ENCODE results near the gene KIAA1755.

Gene KIAA1755

DNA sequence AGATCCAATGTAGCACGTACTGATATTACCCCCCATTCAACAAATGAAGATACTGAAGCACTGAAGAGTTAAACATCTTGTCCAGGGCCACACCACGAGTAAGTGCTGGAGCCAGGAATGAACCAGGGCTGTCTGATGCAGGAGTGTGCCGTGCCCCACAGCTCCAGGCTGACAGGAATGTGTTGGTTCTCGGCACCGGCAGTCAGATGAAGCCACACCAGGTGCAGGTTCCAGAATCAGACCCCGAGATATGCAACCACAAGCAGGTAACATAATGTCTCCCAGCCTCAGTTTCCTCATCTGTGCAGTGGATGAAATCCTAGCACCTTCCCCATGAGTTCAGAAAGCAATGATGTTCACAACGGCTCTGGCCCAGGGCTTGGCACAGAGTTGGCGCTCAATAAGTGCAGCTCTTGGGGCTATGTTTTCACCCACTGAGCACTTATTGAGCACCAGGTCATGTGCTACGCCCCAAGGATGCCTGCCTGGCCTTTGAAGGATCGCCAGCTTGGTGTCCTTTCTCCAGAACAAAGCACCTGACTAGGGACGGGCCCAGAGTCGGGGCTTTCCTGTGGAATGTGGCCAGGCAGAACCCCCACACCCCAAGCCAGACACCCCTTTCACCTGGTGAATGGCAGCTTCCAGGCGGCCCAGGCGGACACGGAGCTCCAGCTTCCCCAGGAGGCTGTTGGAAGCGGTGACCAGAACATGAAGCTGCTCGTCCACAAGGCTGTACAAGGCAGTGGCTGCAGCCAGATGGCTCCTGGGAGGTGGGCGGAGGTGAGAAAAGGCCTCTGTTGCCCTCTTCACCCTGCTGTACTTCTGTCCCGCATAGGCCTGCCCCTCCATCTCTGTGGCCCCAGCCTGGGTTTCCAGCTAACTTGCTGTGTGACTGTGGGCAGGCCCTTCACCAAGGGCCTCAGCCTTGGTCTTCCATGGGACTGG, 41.3 kb downstream of the KIAA1755 start:
- Histone ChIP-seq H3K36me3 (ENCODE audit: control insufficient read depth, insufficient read depth, low read length) (no peaks in the 10 kb centered on the region), H3K27me3 (ENCODE audit: control insufficient read depth, insufficient read depth, low read length) (no peaks in the 10 kb centered on the region), H3K4me1 (ENCODE audit: control insufficient read depth, insufficient read depth, low read length) (peaks cover 5% of the 10 kb centered on the region), H3K4me3 (ENCODE audit: low read length) (no peak overlapping the region), H3K9ac (ENCODE audit: low read length) (no peak overlapping the region), H3K9me3 (ENCODE audit: control insufficient read depth, low read length) (no peaks in the 10 kb centered on the region)

DNA sequence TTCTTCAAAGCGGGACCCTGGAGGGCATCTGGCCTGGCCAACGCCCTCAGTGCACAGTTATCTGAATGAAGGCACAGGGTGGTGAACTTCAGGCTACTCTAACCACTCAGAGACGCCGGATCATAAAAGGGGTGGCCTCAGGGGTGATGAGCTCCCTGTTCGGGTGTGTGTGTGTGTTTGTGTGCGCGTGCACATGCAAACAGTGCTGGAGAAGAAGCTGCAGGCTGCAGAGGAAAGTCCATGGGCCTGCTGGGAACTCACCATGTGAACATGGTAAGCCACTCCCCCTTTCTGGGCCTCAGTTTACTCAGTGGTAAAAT, 42.0 kb downstream of the KIAA1755 start:
- no peak overlapping the region for H3K4me3 ChIP-seq (ENCODE audit: low read length)
- no peak overlapping the region for H3K9ac ChIP-seq (ENCODE audit: low read length)
- H3K9me3 ChIP-seq (ENCODE audit: control insufficient read depth, low read length), result no peaks in the 10 kb centered on the region
- H3K36me3 ChIP-seq (ENCODE audit: control insufficient read depth, insufficient read depth, low read length), result no peaks in the 10 kb centered on the region
- H3K4me1 ChIP-seq (ENCODE audit: control insufficient read depth, insufficient read depth, low read length), result peaks cover 5% of the 10 kb centered on the region
- no peaks in the 10 kb centered on the region for H3K27me3 ChIP-seq (ENCODE audit: control insufficient read depth, insufficient read depth, low read length)

DNA sequence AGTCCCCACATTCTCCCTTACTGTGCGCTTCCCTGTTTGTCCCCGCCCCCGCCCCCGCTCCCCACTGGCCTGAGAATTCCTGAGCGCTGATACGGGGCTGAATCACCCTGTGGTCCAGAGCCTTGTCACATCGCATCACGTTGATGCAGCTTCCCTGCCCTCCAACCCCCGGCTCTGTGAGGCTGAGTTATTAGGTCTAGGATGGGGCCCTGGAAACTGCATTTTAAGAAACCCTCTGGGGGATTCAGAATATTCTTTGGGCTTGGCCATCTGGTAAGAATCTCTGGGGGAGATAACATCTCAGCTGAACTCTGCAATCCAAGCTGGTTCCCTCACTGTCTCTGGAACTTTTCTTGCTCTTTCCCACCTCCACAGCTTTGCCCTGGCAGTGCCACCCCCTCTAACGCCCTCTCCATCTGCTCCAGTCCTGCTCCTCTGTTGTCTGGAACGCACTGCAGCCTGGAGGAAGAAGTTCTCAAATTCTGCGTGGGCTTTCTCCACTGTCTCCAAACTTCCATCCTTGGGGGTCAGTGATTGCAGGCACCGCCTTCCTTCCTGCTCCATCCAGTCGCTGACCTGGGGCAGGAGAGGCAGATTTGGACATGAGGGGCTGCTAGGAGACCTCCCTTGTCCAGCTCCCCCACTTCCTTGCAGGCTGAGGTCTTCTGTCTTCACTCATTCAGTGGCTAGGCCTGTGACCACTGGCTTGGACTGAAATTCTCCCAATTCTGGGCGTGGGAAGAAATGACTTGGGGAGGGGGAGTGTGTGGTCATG, 42.6 kb downstream of the KIAA1755 start:
- Histone ChIP-seq H3K4me1 (ENCODE audit: control insufficient read depth, insufficient read depth, low read length) (peaks cover 5% of the 10 kb centered on the region), H3K9me3 (ENCODE audit: control insufficient read depth, low read length) (no peaks in the 10 kb centered on the region), H3K4me3 (ENCODE audit: low read length) (no peak overlapping the region), H3K9ac (ENCODE audit: low read length) (no peak overlapping the region), H3K27me3 (ENCODE audit: control insufficient read depth, insufficient read depth, low read length) (no peaks in the 10 kb centered on the region), H3K36me3 (ENCODE audit: control insufficient read depth, insufficient read depth, low read length) (no peaks in the 10 kb centered on the region)

DNA sequence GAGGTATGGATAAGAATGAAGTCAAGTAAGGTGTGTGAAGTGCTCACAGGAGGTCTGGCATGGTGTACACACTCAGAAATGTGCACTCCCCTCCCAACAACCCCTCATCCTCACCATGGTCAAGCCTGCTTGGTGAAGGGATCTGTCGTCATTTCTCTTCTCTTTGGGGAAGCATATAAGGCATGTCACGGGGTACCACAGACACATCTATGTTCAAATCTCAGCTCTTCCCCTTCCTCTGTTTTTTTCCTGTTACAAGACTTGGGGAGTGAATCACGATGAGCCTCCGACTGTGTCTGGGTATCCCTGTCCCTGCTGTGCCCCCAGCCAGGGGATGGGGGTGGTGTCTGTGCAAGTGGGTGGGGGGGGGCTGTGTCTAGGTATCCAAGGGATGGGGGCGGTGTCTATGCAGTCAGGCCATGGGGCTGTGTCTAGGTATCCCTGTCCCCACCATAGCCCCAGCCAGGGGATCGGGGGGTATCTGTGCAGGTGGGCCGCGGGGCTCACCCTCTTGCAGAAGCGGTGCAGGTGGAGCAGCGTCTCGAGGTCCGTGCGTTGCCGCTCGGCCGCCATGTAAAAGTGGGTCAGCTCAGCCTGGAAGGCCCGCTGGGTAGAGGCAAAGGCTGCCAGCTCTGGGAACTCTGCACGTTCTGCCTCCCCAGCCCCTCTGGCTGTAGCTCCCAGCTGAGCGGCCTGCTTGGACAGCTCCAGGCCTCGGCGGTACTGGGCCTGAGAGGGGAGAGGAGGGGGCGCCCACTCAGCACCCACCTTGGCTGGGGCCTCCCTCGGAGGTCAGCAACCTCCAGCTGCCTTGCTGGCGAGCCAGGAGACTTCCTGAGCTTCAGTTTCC, 43.6 kb downstream of the KIAA1755 start:
- peaks cover 5% of the 10 kb centered on the region for H3K4me1 ChIP-seq (ENCODE audit: control insufficient read depth, insufficient read depth, low read length)
- no peaks in the 10 kb centered on the region for H3K27me3 ChIP-seq (ENCODE audit: control insufficient read depth, insufficient read depth, low read length)
- no peaks in the 10 kb centered on the region for H3K9me3 ChIP-seq (ENCODE audit: control insufficient read depth, low read length)
- H3K9ac ChIP-seq (ENCODE audit: low read length), result no peak overlapping the region
- no peak overlapping the region for H3K4me3 ChIP-seq (ENCODE audit: low read length)
- no peaks in the 10 kb centered on the region for H3K36me3 ChIP-seq (ENCODE audit: control insufficient read depth, insufficient read depth, low read length)

DNA sequence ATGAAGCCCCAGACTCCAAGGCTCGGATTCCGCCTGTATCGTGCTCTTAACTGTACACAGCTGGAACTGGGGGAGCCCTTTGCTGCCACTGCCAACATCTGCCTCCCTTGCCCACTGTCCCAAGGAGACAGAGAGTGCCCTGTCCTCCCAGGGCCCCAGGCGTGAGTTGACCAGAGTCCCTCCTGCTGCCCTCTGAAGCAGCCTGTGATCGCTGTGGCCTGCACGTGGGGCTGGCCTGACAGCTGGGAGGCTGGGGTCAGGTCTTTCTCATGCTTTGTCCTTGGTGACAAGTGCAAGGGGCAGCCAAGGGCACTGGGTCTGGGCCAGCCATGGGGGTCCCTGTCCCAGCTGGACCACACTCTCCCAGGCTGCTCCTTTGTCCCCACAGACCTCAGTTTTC, 44.3 kb downstream of the KIAA1755 start:
- H3K9ac ChIP-seq (ENCODE audit: low read length), result no peak overlapping the region
- H3K9me3 ChIP-seq (ENCODE audit: control insufficient read depth, low read length), result no peaks in the 10 kb centered on the region
- no peaks in the 10 kb centered on the region for H3K27me3 ChIP-seq (ENCODE audit: control insufficient read depth, insufficient read depth, low read length)
- H3K36me3 ChIP-seq (ENCODE audit: control insufficient read depth, insufficient read depth, low read length), result no peaks in the 10 kb centered on the region
- no peak overlapping the region for H3K4me3 ChIP-seq (ENCODE audit: low read length)
- peaks cover 4% of the 10 kb centered on the region for H3K4me1 ChIP-seq (ENCODE audit: control insufficient read depth, insufficient read depth, low read length)

DNA sequence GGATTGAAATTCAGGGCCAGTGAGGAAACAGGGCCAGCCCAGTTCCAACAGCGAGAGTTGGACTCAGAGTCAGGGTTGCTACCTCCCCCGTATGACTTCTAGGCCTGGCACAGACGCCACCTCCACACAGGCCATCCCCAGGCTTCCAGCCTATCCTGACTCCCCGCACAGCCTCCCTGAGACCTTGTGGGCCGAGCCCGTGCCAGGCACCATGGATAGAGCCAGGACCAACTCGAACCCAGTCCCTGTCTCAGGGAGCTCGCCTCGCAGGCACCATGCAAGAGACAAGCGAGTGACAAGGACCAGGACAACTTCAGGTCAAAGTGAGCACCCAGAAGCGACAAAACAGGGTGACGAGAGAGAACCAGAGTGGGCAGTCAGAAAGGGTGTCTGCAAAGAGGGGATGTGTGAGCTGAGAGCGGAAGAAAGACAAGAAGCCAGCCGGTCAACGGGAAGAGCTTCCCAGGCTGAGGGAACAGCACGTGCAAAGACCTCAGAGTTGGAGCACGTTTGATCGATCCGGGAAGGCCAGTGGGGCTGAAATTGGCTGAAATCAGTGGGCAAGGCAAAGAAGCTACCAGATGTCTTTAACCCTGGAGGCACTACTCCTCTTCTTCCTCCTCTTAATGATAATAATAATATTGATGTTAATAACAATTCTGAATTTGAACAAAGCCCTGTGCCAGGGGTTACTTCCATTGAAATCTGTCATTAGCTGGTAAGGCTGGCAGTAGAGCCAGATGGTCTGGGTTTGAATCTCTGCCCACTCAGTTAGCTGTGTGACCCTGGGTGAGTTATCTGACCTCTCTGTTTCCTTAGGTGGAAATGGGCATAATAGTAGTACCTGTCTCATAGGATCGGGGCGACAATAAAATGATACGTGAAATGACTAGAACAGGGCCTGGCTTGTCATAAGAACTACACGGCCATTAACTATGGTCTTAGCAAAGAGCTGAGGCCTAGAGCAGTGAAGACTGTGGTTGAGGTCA, 45.0 kb downstream of the KIAA1755 start:
- Histone ChIP-seq H3K9me3 (ENCODE audit: control insufficient read depth, low read length) (no peaks in the 10 kb centered on the region), H3K9ac (ENCODE audit: low read length) (no peak overlapping the region), H3K36me3 (ENCODE audit: control insufficient read depth, insufficient read depth, low read length) (no peaks in the 10 kb centered on the region), H3K27me3 (ENCODE audit: control insufficient read depth, insufficient read depth, low read length) (no peaks in the 10 kb centered on the region), H3K4me1 (ENCODE audit: control insufficient read depth, insufficient read depth, low read length) (no peaks in the 10 kb centered on the region), H3K4me3 (ENCODE audit: low read length) (no peak overlapping the region)

DNA sequence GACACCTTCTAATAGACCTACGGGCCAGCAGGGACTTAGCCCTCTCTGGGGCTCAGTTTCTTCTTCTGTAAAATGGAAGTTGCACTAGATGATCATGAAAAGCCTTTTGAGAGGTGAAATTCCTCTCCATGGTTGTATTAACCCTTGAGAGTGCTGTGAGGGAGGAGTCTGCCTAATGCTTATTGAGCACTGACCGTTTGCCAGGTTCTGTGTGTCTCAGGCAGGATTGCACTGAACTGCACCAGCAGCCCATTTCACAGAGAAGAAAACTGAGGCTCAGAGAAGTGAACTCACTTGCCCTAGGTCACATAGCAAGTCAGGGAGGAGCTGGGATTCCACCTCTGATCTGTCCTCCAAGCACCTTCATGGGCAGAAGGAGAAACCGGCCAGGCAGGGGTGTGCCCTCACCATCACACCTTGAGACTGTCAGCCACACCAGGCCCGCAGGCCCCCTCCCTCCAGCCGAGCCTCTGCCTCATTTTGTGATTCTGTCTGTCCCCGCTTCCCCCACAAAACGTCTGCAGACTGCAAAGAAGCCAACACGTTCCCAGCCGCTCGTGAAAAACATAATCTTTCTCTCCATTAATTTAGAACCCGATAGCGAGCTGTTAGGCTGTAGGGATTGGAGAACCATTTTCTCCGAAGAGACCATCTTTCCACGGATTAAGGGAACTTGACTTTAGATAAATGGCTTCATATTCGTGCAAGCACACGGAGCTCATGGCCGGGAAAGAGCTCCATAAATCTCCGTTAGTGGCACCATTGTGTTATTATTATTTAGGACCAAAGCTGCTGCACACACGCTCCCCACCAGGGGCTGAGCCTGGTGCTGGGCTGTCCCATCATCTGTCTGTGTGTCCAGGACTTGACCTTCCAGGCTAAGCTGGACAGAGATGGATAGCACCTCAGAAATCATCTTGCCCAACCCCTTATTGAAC, 46.0 kb downstream of the KIAA1755 start:
- Histone ChIP-seq H3K27me3 (ENCODE audit: control insufficient read depth, insufficient read depth, low read length) (no peaks in the 10 kb centered on the region), H3K9ac (ENCODE audit: low read length) (no peak overlapping the region), H3K4me3 (ENCODE audit: low read length) (no peak overlapping the region), H3K36me3 (ENCODE audit: control insufficient read depth, insufficient read depth, low read length) (no peaks in the 10 kb centered on the region), H3K4me1 (ENCODE audit: control insufficient read depth, insufficient read depth, low read length) (no peaks in the 10 kb centered on the region), H3K9me3 (ENCODE audit: control insufficient read depth, low read length) (no peaks in the 10 kb centered on the region)

DNA sequence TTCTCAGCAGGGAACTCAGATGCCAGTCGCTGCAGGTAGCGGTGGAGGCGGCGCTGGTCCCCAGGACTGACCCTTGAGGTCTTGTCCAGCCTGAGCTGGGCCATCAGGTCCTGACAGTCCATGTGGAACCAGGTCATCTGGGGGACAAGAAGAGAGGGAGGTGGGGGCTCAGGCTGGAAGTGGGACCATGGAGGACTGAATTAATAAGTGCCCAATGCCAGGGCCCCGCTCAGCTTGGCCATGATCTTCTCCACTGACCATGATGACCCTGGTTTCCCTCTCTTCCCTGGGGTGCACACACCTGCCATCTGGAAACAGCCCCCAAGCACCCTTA, 47.0 kb downstream of the KIAA1755 start:
- H3K27me3 ChIP-seq (ENCODE audit: control insufficient read depth, insufficient read depth, low read length), result no peaks in the 10 kb centered on the region
- H3K4me1 ChIP-seq (ENCODE audit: control insufficient read depth, insufficient read depth, low read length), result no peaks in the 10 kb centered on the region
- H3K9ac ChIP-seq (ENCODE audit: low read length), result no peak overlapping the region
- no peak overlapping the region for H3K4me3 ChIP-seq (ENCODE audit: low read length)
- H3K36me3 ChIP-seq (ENCODE audit: control insufficient read depth, insufficient read depth, low read length), result no peaks in the 10 kb centered on the region
- H3K9me3 ChIP-seq (ENCODE audit: control insufficient read depth, low read length), result no peaks in the 10 kb centered on the region

DNA sequence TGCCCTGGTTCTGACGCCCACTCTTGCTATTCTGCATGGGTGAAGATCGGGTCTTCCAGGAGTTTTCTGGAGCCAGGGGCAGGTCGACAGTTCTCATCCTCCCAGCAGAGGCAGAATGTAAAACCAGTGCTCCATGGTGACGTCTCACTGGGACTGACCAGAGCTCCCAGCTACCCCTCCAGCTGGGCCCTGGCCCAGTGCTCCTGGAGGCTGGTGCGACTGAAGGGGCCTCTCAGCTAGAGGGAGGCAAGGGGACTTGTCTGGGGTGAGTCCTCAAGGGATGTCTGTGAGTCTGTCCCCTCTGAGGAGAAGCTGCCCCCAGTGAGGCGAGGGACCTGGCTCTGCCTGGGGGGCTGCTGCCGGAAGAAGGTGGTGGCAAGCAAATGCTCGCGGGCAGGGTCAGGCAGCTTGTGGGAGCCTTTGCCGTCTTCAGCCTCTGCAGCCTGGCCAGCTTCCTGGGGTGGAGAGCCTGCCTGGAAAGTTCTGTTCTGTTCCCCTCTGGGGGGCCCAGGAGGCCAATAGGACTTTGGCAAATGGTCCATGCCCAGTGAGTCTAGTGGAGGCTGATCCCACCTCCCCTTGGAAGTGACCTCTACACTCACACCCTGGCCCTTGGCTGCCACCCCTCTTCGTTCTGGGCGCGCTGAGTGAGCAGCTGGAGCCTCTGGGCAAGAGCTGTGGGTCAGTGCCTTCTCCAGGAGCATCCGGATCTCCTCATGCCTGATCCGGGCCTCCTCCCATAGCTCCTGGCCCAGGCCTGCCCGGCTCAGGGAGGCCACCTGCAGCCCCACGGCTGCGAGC, 47.5 kb downstream of the KIAA1755 start:
- H3K27me3 ChIP-seq (ENCODE audit: control insufficient read depth, insufficient read depth, low read length), result no peaks in the 10 kb centered on the region
- no peak overlapping the region for H3K4me3 ChIP-seq (ENCODE audit: low read length)
- H3K36me3 ChIP-seq (ENCODE audit: control insufficient read depth, insufficient read depth, low read length), result no peaks in the 10 kb centered on the region
- H3K9me3 ChIP-seq (ENCODE audit: control insufficient read depth, low read length), result no peaks in the 10 kb centered on the region
- no peaks in the 10 kb centered on the region for H3K4me1 ChIP-seq (ENCODE audit: control insufficient read depth, insufficient read depth, low read length)
- no peak overlapping the region for H3K9ac ChIP-seq (ENCODE audit: low read length)

Measured in mucosa of stomach (tissue), 1 donor.